HCT116 (cell line): ENCODE data around the gene AZIN2. TPM values are rescaled to one million over a fixed set of nuclear protein-coding genes. Genes with fewer than 3 reads are reported as not detected.
A peak's percentile ranks its signal among the peaks of the same experiment; 100 is the strongest.

ENCODE experiments used
- ATAC-seq: fragments of 200-7000 bp; cut with Tn5 transposase; 2 replicates; pipeline ENCODE4 v1.9.1; 2020; ENCODE audit warnings: mild to moderate bottlenecking, moderate library complexity
- BruUV-seq: library from RNA; stranded (reverse); fragments of 400-500 nt; replicated peaks from 2 replicates; lab custom pipeline; 2021; lab: Mats Ljungman, UMichigan
- CTCF ChIA-PET: fragments of 300-600 bp; sonication (Branson Sonifier 250); formaldehyde crosslinking; loops from one replicate; lab custom pipeline; 2021; ENCODE audit warnings: antibody characterized with exemption; lab: Charles Lee
- POLR2A ChIA-PET: fragments of 300-600, 350-600 bp; sonication (Branson Sonifier 250); formaldehyde crosslinking; loops from one replicate; lab custom pipeline; 2021; ENCODE audit warnings: antibody characterized with exemption; lab: Charles Lee
- RAD21 ChIA-PET, 2 experiments: fragments of 300-600 bp; sonication (Branson Sonifier 250); formaldehyde crosslinking; loops; one replicate each; lab custom pipeline; 2023; ENCODE audit warnings: low total read pairs in 2 of 2; ENCODE audit not compliant: uncharacterized antibody in 2 of 2, unreplicated experiment in 2 of 2, low non-redundant PET in 1 of 2; lab: Charles Lee
- DNase-seq: peaks from one replicate; pipeline ENCODE4 v3.0.0-alpha.2; 2010; ENCODE audit warnings: low read depth, low spot score
- H2AFZ ChIP-seq: fragments of 200-600 bp; shearing (Covaris generic), sonication (generic); 2 replicates; pipeline ENCODE4 v1.6.1; 2017; ENCODE audit warnings: low read depth, mixed run types, mixed read lengths, antibody characterized with exemption, low read length; ENCODE audit not compliant: poor library complexity, severe bottlenecking
- H3K27ac ChIP-seq: 2 replicates; pipeline ENCODE4 v1.5.1; 2012; ENCODE audit warnings: low read depth, low read length
- H3K27me3 ChIP-seq: fragments of 200-600 bp; sonication (generic); 2 replicates; pipeline ENCODE4 v1.6.1; 2016; ENCODE audit warnings: mixed run types, low read length, mixed read lengths; ENCODE audit not compliant: insufficient read depth
- H3K36me3 ChIP-seq, 2 experiments: fragments of 200-500 bp in 1 of 2; fragments of 200-600 bp in 1 of 2; sonication (Bioruptor generic) in 1 of 2; sonication (generic) in 1 of 2; 2 replicates each; pipeline versions ENCODE4 v1.5.1 to v1.6.1; 2014 to 2016; ENCODE audit warnings: low read length in 2 of 2, inconsistent platforms in 1 of 2, mixed read lengths in 1 of 2, mixed run types in 1 of 2; ENCODE audit not compliant: insufficient read depth in 2 of 2, control insufficient read depth in 1 of 2
- H3K4me1 ChIP-seq, 2 experiments: fragments of 200-600 bp in 1 of 2; sonication (generic) in 1 of 2; 2 replicates each; pipeline versions ENCODE4 v1.5.1 to v1.6.1; 2012 to 2017; ENCODE audit warnings: low read length in 2 of 2, inconsistent platforms in 1 of 2, mild to moderate bottlenecking in 1 of 2, mixed read lengths in 1 of 2, mixed run types in 1 of 2, moderate library complexity in 1 of 2; ENCODE audit not compliant: insufficient read depth in 2 of 2, control insufficient read depth in 1 of 2
- H3K4me2 ChIP-seq: fragments of 200-600 bp; sonication (generic); 2 replicates; pipeline ENCODE4 v1.6.1; 2017; ENCODE audit warnings: mixed run types, low read length, mixed read lengths
- H3K4me3 ChIP-seq, 2 experiments: fragments of 200-600 bp in 1 of 2; sonication (generic) in 1 of 2; replicated peaks in 1 of 2; 2 replicates each; pipeline ENCODE4 v1.5.1; 2011 to 2016; ENCODE audit warnings: low read length in 2 of 2, control low read depth in 1 of 2, low read depth in 1 of 2, mild to moderate bottlenecking in 1 of 2, mixed read lengths in 1 of 2, mixed run types in 1 of 2
- H3K79me2 ChIP-seq: fragments of 200-600 bp; sonication (generic); 2 replicates; pipeline ENCODE4 v1.6.1; 2017; ENCODE audit warnings: mild to moderate bottlenecking, mixed run types, low read length, moderate library complexity, mixed read lengths; ENCODE audit not compliant: insufficient read depth
- H3K9ac ChIP-seq: fragments of 200-600 bp; sonication (generic); 2 replicates; pipeline ENCODE4 v1.6.1; 2016; ENCODE audit warnings: low read length, mixed read lengths
- H3K9me2 ChIP-seq: fragments of 200-600 bp; sonication (generic), shearing (Covaris generic); 2 replicates; pipeline ENCODE4 v1.6.1; 2017; ENCODE audit warnings: mixed run types, mild to moderate bottlenecking, moderate library complexity; ENCODE audit not compliant: insufficient read depth
- H3K9me3 ChIP-seq, 2 experiments: fragments of 200-500 bp in 1 of 2; fragments of 200-600 bp in 1 of 2; sonication (Bioruptor generic) in 1 of 2; sonication (generic) in 1 of 2; 2 replicates each; pipeline ENCODE4 v1.6.1; 2014 to 2017; ENCODE audit warnings: low read length in 2 of 2, mixed read lengths in 2 of 2, inconsistent platforms in 1 of 2, low read depth in 1 of 2, mild to moderate bottlenecking in 1 of 2, mixed run types in 1 of 2, moderate library complexity in 1 of 2; ENCODE audit not compliant: control insufficient read depth in 1 of 2, insufficient read depth in 1 of 2
- H4K20me1 ChIP-seq: fragments of 200-600 bp; sonication (generic), shearing (Covaris generic); 2 replicates; pipeline ENCODE4 v1.6.1; 2017; ENCODE audit warnings: mixed run types, mild to moderate bottlenecking, moderate library complexity; ENCODE audit not compliant: insufficient read depth
- CBX3 ChIP-seq: IDR thresholded peaks from 2 replicates; pipeline ENCODE4 v1.6.1; 2012; ENCODE audit warnings: low read depth
- EZH2phosphoT487 ChIP-seq: fragments of 200-600 bp; IDR thresholded peaks from 2 replicates; pipeline ENCODE4 v1.6.1; 2018; ENCODE audit warnings: antibody characterized with exemption, borderline replicate concordance
- JUND ChIP-seq: IDR thresholded peaks from 2 replicates; pipeline ENCODE4 v1.6.1; 2012
- REST ChIP-seq: IDR thresholded peaks from 2 replicates; pipeline ENCODE4 v1.6.1; 2012; ENCODE audit warnings: low read depth
- SP1 ChIP-seq: IDR thresholded peaks from 2 replicates; pipeline ENCODE4 v1.6.1; 2012; ENCODE audit warnings: low read depth
- ZBTB33 ChIP-seq: IDR thresholded peaks from 2 replicates; pipeline ENCODE4 v1.6.1; 2011; ENCODE audit warnings: mild to moderate bottlenecking, low read length, moderate library complexity; ENCODE audit not compliant: insufficient replicate concordance; ENCODE audit errors: extremely low read depth
- ZNF274 ChIP-seq: fragments of 200-500 bp; sonication (Bioruptor generic); IDR thresholded peaks from 2 replicates; pipeline ENCODE4 v1.6.1; 2014; ENCODE audit warnings: mild to moderate bottlenecking, low read depth, low read length, inconsistent platforms
- intact Hi-C: fragments of 100-400 bp; cut with micrococcal nuclease; formaldehyde crosslinking; loops from 2 replicates; pipeline ENCODE4 v1.10.0; 2022
- total RNA-seq: library from RNA; stranded (reverse); gene quantifications from one replicate; pipeline ENCODE4 v1.2.1, GENCODE V29; 2021; ENCODE audit not compliant: unreplicated experiment
- TF ChIP-seq, protein P1 (sequence below), 3 experiments: fragments of 200-600 bp in 1 of 3; sonication (generic) in 1 of 3; IDR thresholded peaks in 2 of 3; conservative IDR thresholded peaks in 1 of 3; 2 replicates each; pipeline ENCODE4 v1.5.1; 2012 to 2017; ENCODE audit warnings: low read depth in 2 of 3, low read length in 2 of 3, antibody characterized with exemption in 1 of 3, borderline replicate concordance in 1 of 3, control low read depth in 1 of 3, mild to moderate bottlenecking in 1 of 3, mixed read lengths in 1 of 3, mixed run types in 1 of 3, moderate library complexity in 1 of 3; ENCODE audit not compliant: insufficient read depth in 1 of 3

Gene AZIN2
- total RNA-seq, 1 experiment from 2014 or later = 7.8 TPM

DNA sequence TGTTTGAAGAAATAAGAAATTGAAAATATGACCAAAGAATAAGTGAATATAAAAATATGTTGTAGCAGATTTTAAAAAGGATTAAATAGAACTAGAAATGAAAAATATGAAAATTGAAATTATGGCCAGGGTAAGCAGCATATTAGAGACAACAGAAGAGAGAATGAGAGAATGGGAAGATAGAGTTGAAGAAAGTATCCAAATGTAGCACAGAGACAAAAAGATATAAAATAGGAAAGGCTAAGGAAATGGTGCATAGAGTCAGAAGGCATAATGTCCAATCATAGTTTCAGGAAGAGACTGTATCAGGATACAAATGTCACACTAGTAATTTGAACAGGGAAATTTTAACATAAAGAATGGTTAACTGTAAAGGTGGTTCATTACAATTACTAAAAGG, 29.5 kb downstream of the AZIN2 start:
- Histone ChIP-seq H3K4me2 (no peak overlapping the region), H3K27me3 (no peaks in the 10 kb centered on the region), H3K79me2 (no peaks in the 10 kb centered on the region), H3K9me3 (peaks cover 0 to 6% of the 10 kb centered on the region in 2 experiments; a peak in 1 of 4 replicates), H3K36me3 (no peaks in the 10 kb centered on the region), H3K4me1 (no peaks in the 10 kb centered on the region), H3K9ac (no peak overlapping the region), H3K27ac (no peak overlapping the region), H3K9me2 (no peaks in the 10 kb centered on the region), H4K20me1 (no peaks in the 10 kb centered on the region), H2AFZ (no peak overlapping the region), H3K4me3 (no peak overlapping the region)
- ATAC-seq (no peak), DNase-seq (no peak)
- intact Hi-C loops = loop anchor here (5.0 kb wide), 3 partner anchors 187 to 362 kb away; partner anchors contain the start of gene ZSCAN20
- no TSS peak for BruUV-seq
- CTCF ChIA-PET = interaction anchor here (1.4 kb wide), 1 partner anchor 185 kb away, joined by 4 read pairs; no protein-coding TSS in a partner anchor
- POLR2A ChIA-PET = no interaction called here
- RAD21 ChIA-PET = no interaction called here
- TF ChIP-seq SP1 (no peak), EZH2phosphoT487 (no peak), JUND (no peak), REST (no peak), CBX3 (0 out of 2 replicates have a peak, but pooled peaks have one; percentile 16)

DNA sequence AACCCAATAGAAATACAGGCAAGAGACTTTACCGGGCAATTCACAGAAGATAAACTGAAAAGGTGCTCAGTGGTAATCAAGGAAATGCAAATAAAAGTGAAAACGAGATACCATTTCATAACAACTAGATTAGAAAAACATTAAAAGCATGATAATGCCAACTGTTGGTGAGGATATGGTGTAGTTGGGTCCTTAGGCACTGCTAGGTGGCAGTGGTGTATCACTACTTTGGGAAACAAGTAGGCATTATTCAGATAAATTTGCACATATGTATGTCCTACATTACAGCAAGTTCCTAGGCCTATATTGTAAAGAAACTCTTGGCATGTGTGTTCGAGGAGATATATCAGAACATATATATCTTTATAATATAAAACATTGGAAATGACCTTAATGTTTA, 31.0 kb downstream of the AZIN2 start:
- ChIA-PET CTCF (interaction anchor here (1.4 kb wide), 1 partner anchor 184 kb away, joined by 4 read pairs; no protein-coding TSS in a partner anchor), RAD21 (no interaction called here), POLR2A (no interaction called here)
- Histone ChIP-seq H3K79me2 (no peaks in the 10 kb centered on the region), H3K4me1 (no peaks in the 10 kb centered on the region), H3K9ac (no peak overlapping the region), H3K4me3 (no peak overlapping the region), H3K36me3 (no peaks in the 10 kb centered on the region), H4K20me1 (no peaks in the 10 kb centered on the region), H3K9me3 (peaks cover 0 to 6% of the 10 kb centered on the region in 2 experiments; a peak in 1 of 4 replicates), H3K9me2 (no peaks in the 10 kb centered on the region), H2AFZ (no peak overlapping the region), H3K27ac (no peak overlapping the region), H3K4me2 (no peak overlapping the region), H3K27me3 (no peaks in the 10 kb centered on the region)
- no TSS peak for BruUV-seq
- ATAC-seq (peak; percentile 69), DNase-seq (no peak)
- intact Hi-C loops = loop anchor here (5.0 kb wide), 3 partner anchors 185 to 360 kb away; partner anchors contain the start of gene ZSCAN20
- TF ChIP-seq, protein P1, sequence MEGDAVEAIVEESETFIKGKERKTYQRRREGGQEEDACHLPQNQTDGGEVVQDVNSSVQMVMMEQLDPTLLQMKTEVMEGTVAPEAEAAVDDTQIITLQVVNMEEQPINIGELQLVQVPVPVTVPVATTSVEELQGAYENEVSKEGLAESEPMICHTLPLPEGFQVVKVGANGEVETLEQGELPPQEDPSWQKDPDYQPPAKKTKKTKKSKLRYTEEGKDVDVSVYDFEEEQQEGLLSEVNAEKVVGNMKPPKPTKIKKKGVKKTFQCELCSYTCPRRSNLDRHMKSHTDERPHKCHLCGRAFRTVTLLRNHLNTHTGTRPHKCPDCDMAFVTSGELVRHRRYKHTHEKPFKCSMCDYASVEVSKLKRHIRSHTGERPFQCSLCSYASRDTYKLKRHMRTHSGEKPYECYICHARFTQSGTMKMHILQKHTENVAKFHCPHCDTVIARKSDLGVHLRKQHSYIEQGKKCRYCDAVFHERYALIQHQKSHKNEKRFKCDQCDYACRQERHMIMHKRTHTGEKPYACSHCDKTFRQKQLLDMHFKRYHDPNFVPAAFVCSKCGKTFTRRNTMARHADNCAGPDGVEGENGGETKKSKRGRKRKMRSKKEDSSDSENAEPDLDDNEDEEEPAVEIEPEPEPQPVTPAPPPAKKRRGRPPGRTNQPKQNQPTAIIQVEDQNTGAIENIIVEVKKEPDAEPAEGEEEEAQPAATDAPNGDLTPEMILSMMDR (IDR thresholded peaks at IDR 0.05 in 2 of 3, conservative IDR thresholded peaks at IDR 0.05 in 1 of 3; ENCODE audit: borderline replicate concordance in 1 of 3, insufficient read depth in 1 of 3, low read depth in 2 of 3, low read length in 2 of 3) = peak; percentile 28 to 47 (median 35); a peak in 4 of 6 replicates
- TF ChIP-seq ZNF274 (no peak), ZBTB33 (no peak)
